HepG2 (cell line): ENCODE data around the gene PAPOLB. TPM values are rescaled to one million over a fixed set of nuclear protein-coding genes. Genes with fewer than 3 reads are reported as not detected.

Experiments
- CERS6 ChIP-seq: sonication (generic); formaldehyde crosslinking; IDR thresholded peaks from 2 replicates; pipeline ENCODE4 v1.5.0; 2020; ENCODE audit warnings: missing genetic modification reagents
- FOXK2 ChIP-seq: fragments of 450-650 bp; IDR thresholded peaks from 2 replicates; pipeline ENCODE4 v1.6.1; 2016
- MEIS2 ChIP-seq: sonication (generic); formaldehyde crosslinking; IDR thresholded peaks from 2 replicates; pipeline ENCODE4 v1.9.0; 2021; ENCODE audit warnings: mild to moderate bottlenecking, missing genetic modification reagents
- MIER3 ChIP-seq: IDR thresholded peaks from 2 replicates; pipeline ENCODE4 v1.6.1; 2016; ENCODE audit warnings: missing compliant biosample characterization, borderline replicate concordance
- NONO ChIP-seq, 2 experiments: fragments of 450-650 bp in 1 of 2; sonication (generic) in 1 of 2; formaldehyde crosslinking in 1 of 2; IDR thresholded peaks in 1 of 2; conservative IDR thresholded peaks in 1 of 2; 2 replicates each; pipeline versions ENCODE4 v1.6.1 to v1.8.0; 2017 to 2022; ENCODE audit warnings: mild to moderate bottlenecking in 1 of 2, missing genetic modification reagents in 1 of 2, moderate library complexity in 1 of 2
- PRMT3 ChIP-seq: sonication (generic); formaldehyde crosslinking; IDR thresholded peaks from 2 replicates; pipeline ENCODE4 v1.8.1; 2022; ENCODE audit warnings: low read depth, mild to moderate bottlenecking, moderate library complexity, missing genetic modification reagents, borderline replicate concordance
- SRSF1 ChIP-seq: fragments of 200-400 bp; formaldehyde crosslinking; optimal IDR thresholded peaks from 2 replicates; pipeline ENCODE3; 2017; ENCODE audit warnings: mild to moderate bottlenecking, low read depth, low read length, moderate library complexity
- U2AF1 ChIP-seq: fragments of 200-400 bp; formaldehyde crosslinking; optimal IDR thresholded peaks from 2 replicates; pipeline ENCODE3; 2017; ENCODE audit warnings: mild to moderate bottlenecking, low read depth, low read length
- XRCC5 ChIP-seq: fragments of 200-400 bp; formaldehyde crosslinking; optimal IDR thresholded peaks from 2 replicates; pipeline ENCODE3; 2017; ENCODE audit warnings: mild to moderate bottlenecking, low read length
- ZBTB21 ChIP-seq: sonication (generic); formaldehyde crosslinking; IDR thresholded peaks from 2 replicates; pipeline ENCODE4 v1.4.0; 2020; ENCODE audit warnings: missing genetic modification reagents
- ZBTB34 ChIP-seq: sonication (generic); formaldehyde crosslinking; IDR thresholded peaks from 2 replicates; pipeline ENCODE4 v1.8.0; 2022; ENCODE audit warnings: mild to moderate bottlenecking, missing genetic modification reagents
- ZFAT ChIP-seq: sonication (generic); formaldehyde crosslinking; conservative IDR thresholded peaks from 2 replicates; pipeline ENCODE4 v1.8.1; 2023; ENCODE audit warnings: missing genetic modification reagents, inconsistent platforms
- ZNF138 ChIP-seq: sonication (generic); formaldehyde crosslinking; IDR thresholded peaks from 2 replicates; pipeline ENCODE4 v1.5.0; 2020; ENCODE audit warnings: mild to moderate bottlenecking, low read depth, missing genetic modification reagents
- ZNF160 ChIP-seq: sonication (generic); formaldehyde crosslinking; IDR thresholded peaks from 2 replicates; pipeline ENCODE4 v1.8.0; 2022; ENCODE audit warnings: mild to moderate bottlenecking, inconsistent platforms, missing genetic modification reagents
- ZNF780A ChIP-seq: sonication (generic); formaldehyde crosslinking; IDR thresholded peaks from 2 replicates; pipeline ENCODE4 v1.8.0; 2022; ENCODE audit warnings: mild to moderate bottlenecking, missing genetic modification reagents, moderate library complexity
- polyA plus RNA-seq, 8 experiments: library from polyadenylated mRNA; depleted of rRNA in 3 of 8; stranded (reverse) in 7 of 8; unstranded in 1 of 8; fragments of >200 nt; fragmentation: Illumina TruSeq in 4 of 8; extraction: Trizol in 4 of 8; gene quantifications; 2 replicates each; pipeline versions ENCODE4 v1.2.1 to v1.2.3, GENCODE V29; 2011 to 2016; ENCODE audit warnings: low read depth in 4 of 8, missing spikeins in 1 of 8, mixed read lengths in 1 of 8; ENCODE audit not compliant: insufficient read depth in 1 of 8
- total RNA-seq, 5 experiments: library from RNA; depleted of rRNA; stranded (reverse); fragments of >200 nt; fragmentation: Illumina TruSeq; extraction: Trizol; gene quantifications; 2 replicates each; pipeline ENCODE4 v1.2.3, GENCODE V29; 2016; ENCODE audit warnings: low read depth in 1 of 5
- TF ChIP-seq, protein P1 (sequence below): sonication (generic); formaldehyde crosslinking; IDR thresholded peaks from 2 replicates; pipeline ENCODE4 v1.5.0; 2020; ENCODE audit warnings: mild to moderate bottlenecking, low read depth, missing genetic modification reagents, borderline replicate concordance
- TF ChIP-seq, protein P2 (sequence below): sonication (generic); formaldehyde crosslinking; conservative IDR thresholded peaks from 2 replicates; pipeline ENCODE4 v1.4.0; 2020; ENCODE audit warnings: missing genetic modification reagents
- TF ChIP-seq, protein P3 (sequence below): sonication (generic); formaldehyde crosslinking; IDR thresholded peaks from 2 replicates; pipeline ENCODE4 v1.4.0; 2020; ENCODE audit warnings: mild to moderate bottlenecking, missing genetic modification reagents
- TF ChIP-seq, protein P4 (sequence below), 2 experiments: IDR thresholded peaks; 2 replicates each; pipeline ENCODE4 v1.6.1; 2011 to 2012; ENCODE audit warnings: low read length in 2 of 2, borderline replicate concordance in 1 of 2, low read depth in 1 of 2, mild to moderate bottlenecking in 1 of 2, moderate library complexity in 1 of 2

Gene PAPOLB
- total and polyA plus RNA-seq, 2 of the 13 experiments (the other 11 are each of a cell fraction or from before 2014, with no cell fraction given), result not detected

GRCh38 chr7:4830176-4830575, 31.7 kb downstream of the PAPOLB start (continued):
- TF ChIP-seq, protein P1, sequence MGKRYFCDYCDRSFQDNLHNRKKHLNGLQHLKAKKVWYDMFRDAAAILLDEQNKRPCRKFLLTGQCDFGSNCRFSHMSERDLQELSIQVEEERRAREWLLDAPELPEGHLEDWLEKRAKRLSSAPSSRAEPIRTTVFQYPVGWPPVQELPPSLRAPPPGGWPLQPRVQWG (CRISPR knock-in tag), result no peak
- TF ChIP-seq FOXK2 (no peak), PRMT3 (CRISPR knock-in tag) (no peak), ZBTB21 (no peak), ZNF160 (CRISPR knock-in tag) (no peak), XRCC5 (peak; percentile 99), ZNF138 (peak; percentile 63; the same call in 1 of the 2 replicates), SRSF1 (no peak), ZBTB34 (CRISPR knock-in tag) (no peak), MEIS2 (CRISPR knock-in tag) (no peak), MIER3 (CRISPR knock-in tag) (peak; percentile 81; the same call in 1 of the 2 replicates), ZFAT (CRISPR knock-in tag) (no peak), ZNF780A (CRISPR knock-in tag) (no peak), CERS6 (CRISPR knock-in tag) (no peak), NONO (IDR thresholded peaks at IDR 0.05) (no peak), NONO (CRISPR knock-in tag; conservative IDR thresholded peaks at IDR 0.05) (peak; percentile 74), U2AF1 (no peak)
- TF ChIP-seq, protein P2, sequence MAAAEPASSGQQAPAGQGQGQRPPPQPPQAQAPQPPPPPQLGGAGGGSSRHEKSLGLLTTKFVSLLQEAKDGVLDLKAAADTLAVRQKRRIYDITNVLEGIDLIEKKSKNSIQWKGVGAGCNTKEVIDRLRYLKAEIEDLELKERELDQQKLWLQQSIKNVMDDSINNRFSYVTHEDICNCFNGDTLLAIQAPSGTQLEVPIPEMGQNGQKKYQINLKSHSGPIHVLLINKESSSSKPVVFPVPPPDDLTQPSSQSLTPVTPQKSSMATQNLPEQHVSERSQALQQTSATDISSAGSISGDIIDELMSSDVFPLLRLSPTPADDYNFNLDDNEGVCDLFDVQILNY (CRISPR knock-in tag), result no peak
- TF ChIP-seq, protein P3, sequence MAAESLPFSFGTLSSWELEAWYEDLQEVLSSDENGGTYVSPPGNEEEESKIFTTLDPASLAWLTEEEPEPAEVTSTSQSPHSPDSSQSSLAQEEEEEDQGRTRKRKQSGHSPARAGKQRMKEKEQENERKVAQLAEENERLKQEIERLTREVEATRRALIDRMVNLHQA (CRISPR knock-in tag), result no peak
- TF ChIP-seq, protein P4, sequence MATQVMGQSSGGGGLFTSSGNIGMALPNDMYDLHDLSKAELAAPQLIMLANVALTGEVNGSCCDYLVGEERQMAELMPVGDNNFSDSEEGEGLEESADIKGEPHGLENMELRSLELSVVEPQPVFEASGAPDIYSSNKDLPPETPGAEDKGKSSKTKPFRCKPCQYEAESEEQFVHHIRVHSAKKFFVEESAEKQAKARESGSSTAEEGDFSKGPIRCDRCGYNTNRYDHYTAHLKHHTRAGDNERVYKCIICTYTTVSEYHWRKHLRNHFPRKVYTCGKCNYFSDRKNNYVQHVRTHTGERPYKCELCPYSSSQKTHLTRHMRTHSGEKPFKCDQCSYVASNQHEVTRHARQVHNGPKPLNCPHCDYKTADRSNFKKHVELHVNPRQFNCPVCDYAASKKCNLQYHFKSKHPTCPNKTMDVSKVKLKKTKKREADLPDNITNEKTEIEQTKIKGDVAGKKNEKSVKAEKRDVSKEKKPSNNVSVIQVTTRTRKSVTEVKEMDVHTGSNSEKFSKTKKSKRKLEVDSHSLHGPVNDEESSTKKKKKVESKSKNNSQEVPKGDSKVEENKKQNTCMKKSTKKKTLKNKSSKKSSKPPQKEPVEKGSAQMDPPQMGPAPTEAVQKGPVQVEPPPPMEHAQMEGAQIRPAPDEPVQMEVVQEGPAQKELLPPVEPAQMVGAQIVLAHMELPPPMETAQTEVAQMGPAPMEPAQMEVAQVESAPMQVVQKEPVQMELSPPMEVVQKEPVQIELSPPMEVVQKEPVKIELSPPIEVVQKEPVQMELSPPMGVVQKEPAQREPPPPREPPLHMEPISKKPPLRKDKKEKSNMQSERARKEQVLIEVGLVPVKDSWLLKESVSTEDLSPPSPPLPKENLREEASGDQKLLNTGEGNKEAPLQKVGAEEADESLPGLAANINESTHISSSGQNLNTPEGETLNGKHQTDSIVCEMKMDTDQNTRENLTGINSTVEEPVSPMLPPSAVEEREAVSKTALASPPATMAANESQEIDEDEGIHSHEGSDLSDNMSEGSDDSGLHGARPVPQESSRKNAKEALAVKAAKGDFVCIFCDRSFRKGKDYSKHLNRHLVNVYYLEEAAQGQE (IDR thresholded peaks at IDR 0.05; ENCODE audit: borderline replicate concordance in 1 of 2, low read depth in 1 of 2, low read length in 2 of 2), result no peak
